Measurements from ENCODE around the gene RPTOR.

RPTOR gene

GRCh38 chr17:80716986-80717719 lies 172.5 kb downstream of the RPTOR start:
- DNase-seq (ENCODE audit: low read depth, low spot score), result no peak

GRCh38 chr17:80717720-80718083 lies 173.1 kb downstream of the RPTOR start:
- no peak for DNase-seq (ENCODE audit: low read depth, low spot score)

- no peak for DNase-seq (ENCODE audit: low read depth, low spot score)
These were observed 173.8 kb downstream of the RPTOR start for GRCh38 chr17:80718428-80718827.

DNA sequence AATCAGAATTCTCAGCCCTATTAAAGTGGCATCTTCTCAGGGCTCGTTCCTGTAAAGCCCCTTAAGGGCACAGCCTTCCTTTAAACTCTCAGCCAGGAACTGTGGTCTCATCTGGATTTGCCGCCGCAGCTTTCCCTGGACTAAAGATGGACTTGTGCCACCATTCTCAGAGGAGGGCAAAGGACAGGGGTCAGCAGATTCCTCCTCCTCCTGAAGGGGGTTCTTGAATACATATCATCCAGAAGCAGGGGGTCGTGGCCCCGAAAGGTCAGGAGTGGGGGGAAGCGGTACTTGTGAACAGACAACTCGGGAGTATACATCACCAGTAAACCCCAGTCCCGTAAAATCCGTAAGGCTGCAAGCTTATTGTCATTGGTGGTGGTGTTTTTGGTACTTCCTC lies 174.8 kb downstream of the RPTOR start:
- DNase-seq (ENCODE audit: low read depth, low spot score), result no peak

GRCh38 chr17:80720610-80721577 lies 176.3 kb downstream of the RPTOR start:
- DNase-seq (ENCODE audit: low read depth, low spot score), result no peak

DNA sequence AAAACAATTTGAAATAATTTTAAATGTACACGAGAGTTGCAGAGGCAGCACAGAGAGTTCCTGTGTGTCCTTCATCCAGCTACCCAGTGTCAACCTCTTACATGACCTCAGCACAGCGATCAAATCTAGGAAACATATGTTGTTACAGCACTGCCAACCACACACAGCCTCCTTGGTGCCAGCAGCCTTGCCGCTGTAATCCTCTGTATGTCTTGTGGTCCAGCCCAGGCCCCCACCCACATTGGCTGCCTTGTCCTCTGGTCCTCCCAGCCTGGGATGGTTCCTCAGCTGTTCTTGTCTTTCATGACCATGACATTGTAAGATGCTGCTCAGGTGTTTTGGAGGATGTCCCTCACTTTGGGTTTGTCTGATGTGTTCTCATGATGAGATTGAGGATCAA lies 178.0 kb downstream of the RPTOR start:
- DNase-seq (ENCODE audit: low read depth, low spot score), result no peak

GRCh38 chr17:80724775-80725266 lies 180.2 kb downstream of the RPTOR start:
- no peak for DNase-seq (ENCODE audit: low read depth, low spot score)

DNA sequence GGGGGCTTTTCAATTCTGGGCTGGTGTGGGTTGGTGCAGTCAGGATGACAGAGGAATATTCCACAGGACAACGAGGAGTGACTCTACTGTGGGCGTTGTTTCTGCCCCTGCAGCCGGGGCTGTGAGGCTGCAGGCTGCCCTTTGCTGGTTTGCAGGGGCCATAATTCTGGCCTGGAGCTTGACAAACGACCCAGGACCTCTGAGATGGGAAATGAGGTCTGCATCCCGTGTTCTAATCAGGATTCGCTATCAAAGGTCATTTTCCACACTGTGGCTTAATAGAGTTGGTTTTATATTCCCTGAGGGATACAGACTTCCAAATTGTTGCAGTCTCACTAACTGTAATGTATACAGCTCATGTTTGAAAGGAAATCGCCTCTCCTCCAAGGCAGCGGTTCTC lies 180.9 kb downstream of the RPTOR start:
- DNase-seq (ENCODE audit: low read depth, low spot score), result no peak

GRCh38 chr17:80726558-80727408 lies 182.1 kb downstream of the RPTOR start:
- DNase-seq (ENCODE audit: low read depth, low spot score), result no peak

- DNase-seq (ENCODE audit: low read depth, low spot score), result no peak
These were observed 182.7 kb downstream of the RPTOR start for GRCh38 chr17:80727409-80727755.

DNA sequence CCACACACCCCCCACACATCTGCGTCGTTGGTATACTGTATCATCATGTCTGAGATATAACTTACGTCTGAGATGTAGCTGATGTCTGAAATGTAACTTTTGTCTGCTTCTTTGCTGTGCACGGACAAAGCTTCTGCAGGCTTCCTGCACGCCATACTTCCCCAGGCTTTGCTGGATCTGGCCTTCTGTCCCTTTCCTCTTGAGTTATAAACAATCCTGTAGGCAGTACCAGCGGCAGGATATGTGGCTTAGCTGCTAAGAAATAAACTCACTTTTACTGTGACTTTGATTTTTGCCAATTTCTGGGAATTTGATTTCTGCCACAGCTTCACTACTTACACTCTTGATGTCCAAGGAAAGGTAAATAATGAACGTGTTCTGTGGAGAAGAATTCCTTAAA lies 184.4 kb downstream of the RPTOR start:
- no peak for DNase-seq (ENCODE audit: low read depth, low spot score)

DNA sequence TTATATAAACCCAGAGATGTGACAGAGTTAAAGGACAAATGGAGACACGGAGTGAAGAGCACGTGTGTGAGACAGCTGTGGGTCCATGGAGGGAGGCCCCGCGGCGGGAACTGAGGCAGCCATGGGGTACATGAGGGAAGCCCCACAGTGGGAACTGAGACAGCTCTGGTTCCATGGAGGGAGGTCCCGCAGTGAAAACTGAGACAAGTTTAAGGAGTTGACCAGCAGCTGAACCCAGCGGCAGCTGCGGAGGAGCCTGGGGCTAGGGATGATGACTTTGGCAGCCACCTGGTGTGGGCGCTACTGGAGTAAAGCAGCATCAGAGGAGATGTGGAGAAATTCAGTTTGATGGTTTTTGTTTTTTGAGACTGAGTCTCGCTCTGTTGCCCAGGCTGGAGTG lies 185.1 kb downstream of the RPTOR start:
- no peak for DNase-seq (ENCODE audit: low read depth, low spot score)

DNA sequence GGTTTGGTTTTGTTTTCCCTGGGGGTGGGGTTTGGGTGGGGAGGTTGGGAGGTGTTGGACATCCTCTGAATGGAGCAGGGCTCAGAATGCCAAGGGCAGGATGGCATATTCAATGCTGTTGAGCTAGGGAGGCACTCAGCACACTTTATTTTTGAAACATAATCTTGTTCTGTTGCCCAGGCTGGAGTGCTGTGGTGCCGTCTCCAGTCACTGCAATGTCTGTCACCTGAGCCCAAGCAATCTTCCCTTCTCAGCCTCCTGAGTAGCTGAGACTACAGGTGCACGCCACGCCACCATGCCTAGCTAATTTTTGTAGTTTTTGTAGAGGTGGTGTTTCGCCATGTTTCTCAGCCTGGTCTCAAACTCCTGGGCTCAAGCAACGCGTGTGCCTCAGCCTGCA lies 186.1 kb downstream of the RPTOR start:
- no peak for DNase-seq (ENCODE audit: low read depth, low spot score)

GRCh38 chr17:80731323-80731722 lies 186.7 kb downstream of the RPTOR start:
- DNase-seq (ENCODE audit: low read depth, low spot score), result no peak

GRCh38 chr17:80732268-80732667 lies 187.6 kb downstream of the RPTOR start:
- DNase-seq (ENCODE audit: low read depth, low spot score), result no peak

- DNase-seq (ENCODE audit: low read depth, low spot score), result no peak
These were observed 192.7 kb downstream of the RPTOR start for GRCh38 chr17:80737106-80738019.

DNA sequence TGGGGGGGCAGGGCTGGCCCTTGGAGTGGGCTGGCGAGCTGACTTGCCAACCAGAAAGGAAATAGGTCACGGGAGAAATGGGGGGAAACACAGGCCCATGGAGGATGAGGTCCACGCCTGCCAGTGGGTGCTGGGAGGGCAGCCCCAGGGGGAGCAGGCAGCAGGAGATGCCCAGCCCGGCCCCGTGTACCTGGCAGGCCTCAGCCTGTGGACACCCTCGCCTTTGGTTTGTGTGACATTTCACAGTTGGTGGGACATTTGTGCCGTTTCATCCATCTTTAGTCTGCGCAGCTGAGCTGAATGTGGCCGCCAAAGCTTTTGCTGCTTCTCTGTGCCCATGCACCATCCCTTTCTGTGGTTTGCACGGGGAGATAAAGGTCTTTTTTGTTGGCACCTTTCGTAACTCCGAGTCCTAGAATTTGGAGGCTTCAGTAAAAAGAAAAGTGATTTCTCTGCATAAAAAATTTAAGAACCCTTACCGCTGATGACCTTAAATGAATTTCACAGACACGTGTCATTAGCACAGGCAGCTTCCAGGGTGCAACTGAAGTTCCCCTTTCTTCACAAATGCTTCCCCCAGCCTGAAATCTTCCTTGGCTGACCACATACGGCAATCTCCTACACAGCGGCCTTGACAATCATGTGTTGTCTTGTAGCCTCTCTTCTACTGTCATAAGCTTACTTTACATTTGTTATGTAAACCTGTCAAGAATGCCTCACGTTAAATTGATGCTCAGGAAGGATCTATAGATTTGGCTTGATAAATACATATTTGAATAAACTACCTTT lies 193.6 kb downstream of the RPTOR start:
- no peak for DNase-seq (ENCODE audit: low read depth, low spot score)

- no peak for DNase-seq (ENCODE audit: low read depth, low spot score)
These were observed 194.5 kb downstream of the RPTOR start for GRCh38 chr17:80738987-80739730.

GRCh38 chr17:80740141-80740540 lies 195.5 kb downstream of the RPTOR start:
- DNase-seq (ENCODE audit: low read depth, low spot score), result no peak

Measured in iPS DF 19.7 (cell line).